AG04449 (cell line): ENCODE data around the gene ARV1.

Source experiments
- CTCF ChIA-PET: fragments of 350-600 bp; formaldehyde crosslinking; extraction: SDS; loops from one replicate; lab custom pipeline; 2021; ENCODE audit warnings: antibody characterized with exemption; lab: Yijun Ruan, JAX
- POLR2A ChIA-PET: fragments of 400-600, 350-600 bp; formaldehyde crosslinking; extraction: SDS; loops from one replicate; lab custom pipeline; 2020; ENCODE audit warnings: antibody characterized with exemption, inconsistent platforms; lab: Yijun Ruan, JAX
- DNase-seq: peaks from one replicate; pipeline ENCODE4 v3.0.0-alpha.2; 2010; ENCODE audit warnings: low read depth, low spot score
- H3K4me3 ChIP-seq: 2 replicates; pipeline ENCODE4 v1.5.1; 2011; ENCODE audit warnings: low read depth, mild to moderate bottlenecking, control low read depth, low read length
- TF ChIP-seq, protein P1 (sequence below): IDR thresholded peaks from one replicate; pipeline ENCODE4 v1.5.1; 2011; ENCODE audit warnings: mild to moderate bottlenecking, moderate library complexity, low read length, control low read depth, inconsistent platforms; ENCODE audit not compliant: insufficient read depth; ENCODE audit errors: missing control alignments

Gene ARV1

DNA sequence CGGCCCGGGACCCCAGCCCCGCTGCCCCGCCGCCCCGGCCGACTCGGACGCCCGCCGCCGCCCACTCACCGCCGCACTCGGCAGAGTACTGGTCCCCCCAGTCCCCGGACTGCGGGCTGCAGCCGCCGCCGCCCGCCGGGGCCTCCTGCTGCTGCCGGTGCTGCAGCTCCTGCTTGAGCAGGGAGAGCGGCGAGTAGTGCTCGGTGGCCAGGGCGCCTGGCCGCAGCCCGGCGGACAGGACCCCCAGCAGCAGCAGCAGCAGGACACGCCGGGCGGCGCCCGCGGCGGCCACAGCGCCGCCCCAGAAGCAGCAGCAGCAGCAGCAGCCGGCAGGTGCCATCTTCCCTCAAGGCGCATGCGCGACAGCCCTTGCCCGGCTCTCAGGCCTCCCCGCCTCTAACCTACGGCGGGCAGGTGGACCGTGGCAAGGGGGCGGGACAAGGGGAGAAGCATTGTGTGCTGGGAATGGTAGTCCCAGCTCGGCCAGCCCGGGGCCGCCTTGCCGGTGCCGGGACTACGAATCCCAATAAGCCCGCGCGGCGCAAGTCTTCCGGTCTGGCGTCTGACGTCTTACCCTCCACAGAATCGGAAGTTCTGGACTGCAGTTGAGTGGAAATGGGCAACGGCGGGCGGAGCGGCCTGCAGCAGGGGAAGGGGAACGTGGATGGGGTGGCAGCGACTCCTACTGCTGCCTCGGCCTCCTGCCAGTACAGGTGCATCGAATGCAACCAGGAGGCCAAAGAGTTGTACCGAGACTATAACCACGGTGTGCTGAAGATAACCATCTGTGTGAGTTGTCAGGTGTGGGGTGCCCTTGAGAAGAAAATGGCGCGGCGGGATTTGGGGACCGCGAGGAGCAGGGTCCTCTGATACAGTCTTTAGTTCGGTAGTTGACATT is at the start of gene ARV1, which contains the start of gene TTC13:
TSS of gene ARV1 (plus strand) at position 604 of the 898 bp plus-strand sequence. CDS start at position 616, 12 bp downstream.
TSS of gene TTC13 (minus strand) at position 371 of the 898 bp plus-strand sequence. CDS start at position 340, 31 bp downstream.
- ChIA-PET CTCF (interaction anchor here (0.5 to 3.2 kb wide), 5 partner anchors 43 to 181 kb away, joined by 3 to 14 read pairs (median 3); no protein-coding TSS in a partner anchor), POLR2A (interaction anchor here (1.0 kb wide), 1 partner anchor 9 kb away, joined by 3 read pairs; no protein-coding TSS in a partner anchor)
- TF ChIP-seq, protein P1, sequence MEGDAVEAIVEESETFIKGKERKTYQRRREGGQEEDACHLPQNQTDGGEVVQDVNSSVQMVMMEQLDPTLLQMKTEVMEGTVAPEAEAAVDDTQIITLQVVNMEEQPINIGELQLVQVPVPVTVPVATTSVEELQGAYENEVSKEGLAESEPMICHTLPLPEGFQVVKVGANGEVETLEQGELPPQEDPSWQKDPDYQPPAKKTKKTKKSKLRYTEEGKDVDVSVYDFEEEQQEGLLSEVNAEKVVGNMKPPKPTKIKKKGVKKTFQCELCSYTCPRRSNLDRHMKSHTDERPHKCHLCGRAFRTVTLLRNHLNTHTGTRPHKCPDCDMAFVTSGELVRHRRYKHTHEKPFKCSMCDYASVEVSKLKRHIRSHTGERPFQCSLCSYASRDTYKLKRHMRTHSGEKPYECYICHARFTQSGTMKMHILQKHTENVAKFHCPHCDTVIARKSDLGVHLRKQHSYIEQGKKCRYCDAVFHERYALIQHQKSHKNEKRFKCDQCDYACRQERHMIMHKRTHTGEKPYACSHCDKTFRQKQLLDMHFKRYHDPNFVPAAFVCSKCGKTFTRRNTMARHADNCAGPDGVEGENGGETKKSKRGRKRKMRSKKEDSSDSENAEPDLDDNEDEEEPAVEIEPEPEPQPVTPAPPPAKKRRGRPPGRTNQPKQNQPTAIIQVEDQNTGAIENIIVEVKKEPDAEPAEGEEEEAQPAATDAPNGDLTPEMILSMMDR: peak; percentile 23
- DNase-seq: peak; percentile 91
- H3K4me3 ChIP-seq: peak within 1 kb of the TSS; percentile 95

DNA sequence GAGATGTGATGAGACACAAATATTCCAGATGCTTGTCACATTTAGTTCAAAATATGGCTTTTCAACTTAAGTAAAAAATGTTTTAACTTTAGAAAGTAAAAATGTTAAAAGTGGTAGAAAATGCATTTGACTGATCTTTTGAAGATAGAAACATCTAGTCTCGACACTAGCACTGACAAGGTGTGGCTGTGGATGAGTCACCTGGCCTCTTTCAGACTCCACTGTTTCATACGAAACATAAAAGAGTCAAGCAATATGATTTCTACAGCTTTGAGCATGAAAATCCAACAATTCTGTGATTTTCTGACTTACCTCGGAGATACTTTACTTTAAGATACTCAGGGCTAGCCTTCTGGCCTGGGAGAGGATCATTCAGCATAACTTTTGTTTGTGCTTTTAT is 47.9 kb upstream of the ARV1 start:
- CTCF ChIA-PET: interaction anchor here (1.1 to 9.0 kb wide), 4 partner anchors 9 to 276 kb away, joined by 4 to 60 read pairs (median 5); no protein-coding TSS in a partner anchor
- no peak overlapping the region for H3K4me3 ChIP-seq
- POLR2A ChIA-PET: no interaction called here
- TF ChIP-seq, protein P1: no peak
- no peak for DNase-seq

DNA sequence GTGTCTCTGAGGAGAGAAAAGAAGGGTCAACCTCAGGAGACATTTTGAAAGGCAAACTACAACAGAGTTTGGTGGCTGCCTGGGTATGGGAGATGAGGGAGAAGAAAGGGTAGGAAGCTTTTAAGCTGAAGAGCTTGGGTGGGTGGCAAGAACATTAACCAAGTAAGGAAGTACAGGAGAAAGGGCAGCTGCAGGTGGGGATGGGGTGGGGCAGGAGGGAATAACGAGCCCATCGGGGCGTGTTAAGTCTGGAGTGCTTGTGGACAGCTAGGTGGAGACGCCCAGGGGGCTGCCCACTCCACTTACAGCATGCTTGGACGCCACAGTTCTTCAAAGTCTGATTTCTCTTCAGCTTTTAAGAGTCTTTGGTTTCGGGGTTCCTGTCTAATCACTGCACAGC is 43.0 kb upstream of the ARV1 start:
- no peak overlapping the region for H3K4me3 ChIP-seq
- POLR2A ChIA-PET: no interaction called here

GRCh38 chr1:230936475-230936874 is 42.4 kb upstream of the ARV1 start:
- no peak overlapping the region for H3K4me3 ChIP-seq
- ChIA-PET CTCF (no interaction called here), POLR2A (no interaction called here)
- DNase-seq: no peak
- TF ChIP-seq, protein P1: no peak

More for the DNA sequence above, 43.0 kb upstream of the ARV1 start:
- DNase-seq: no peak
- TF ChIP-seq, protein P1: no peak
- CTCF ChIA-PET: interaction anchor here (0.8 kb wide), 2 partner anchors 18 to 43 kb away, joined by 3 read pairs; partner anchors contain the start of gene ARV1

DNA sequence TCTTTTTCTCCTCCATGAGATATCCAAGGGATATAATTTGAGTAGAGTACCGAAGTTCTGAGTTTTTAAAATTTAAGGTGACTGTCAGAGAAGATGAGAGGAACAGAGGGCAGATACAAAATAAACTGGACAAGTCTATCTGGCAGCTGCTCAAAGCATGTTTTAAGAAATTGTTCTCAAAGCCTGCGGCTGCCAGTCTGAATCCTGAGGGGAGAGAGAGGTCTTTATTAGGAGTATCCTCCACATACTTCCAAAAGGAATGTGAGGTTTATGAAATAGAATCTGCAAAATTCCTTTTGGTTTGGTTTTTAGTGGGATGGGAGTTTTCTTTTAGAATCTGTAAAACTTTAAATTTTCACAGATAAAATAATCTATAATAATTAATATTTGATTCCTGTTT is 41.5 kb upstream of the ARV1 start:
- ChIA-PET POLR2A (no interaction called here), CTCF (interaction anchor here (1.4 kb wide), 1 partner anchor 273 kb away, joined by 3 read pairs; no protein-coding TSS in a partner anchor)
- DNase-seq: no peak
- TF ChIP-seq, protein P1: no peak
- H3K4me3 ChIP-seq: no peak overlapping the region

DNA sequence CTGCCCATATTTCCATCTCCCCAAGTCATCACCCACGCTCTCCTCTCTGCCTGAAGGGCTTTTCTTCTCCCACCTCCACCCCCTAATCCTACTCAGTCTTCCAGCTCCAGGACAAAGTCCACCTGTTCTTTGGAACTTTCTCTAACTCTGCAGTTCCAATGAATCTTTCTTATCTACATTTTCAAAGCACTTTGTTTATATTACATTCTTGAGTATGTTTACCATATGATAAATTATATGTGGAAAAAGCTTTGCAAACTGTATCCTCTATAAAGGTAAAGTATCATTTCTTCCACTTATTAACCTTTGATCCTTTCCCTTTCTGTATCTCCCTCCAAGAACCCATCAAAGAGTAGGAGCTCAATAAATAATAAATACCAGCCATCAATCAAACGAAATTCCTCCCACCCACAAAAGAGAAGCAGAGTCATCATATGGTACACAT is 39.9 kb upstream of the ARV1 start:
- TF ChIP-seq, protein P1: no peak
- no peak overlapping the region for H3K4me3 ChIP-seq
- no peak for DNase-seq
- POLR2A ChIA-PET: no interaction called here
- CTCF ChIA-PET: interaction anchor here (1.2 to 1.9 kb wide), 4 partner anchors 10 to 141 kb away, joined by 3 to 6 read pairs (median 4); no protein-coding TSS in a partner anchor
